HFFc6 (cell line): ENCODE results near the gene CD163L1. TPM values are rescaled to one million over a fixed set of nuclear protein-coding genes. Genes with fewer than 3 reads are reported as not detected.

ENCODE experiments used
- DNase-seq: peaks from one replicate; pipeline ENCODE4 v3.0.0-alpha.2; 2018
- H3K27ac Mint-ChIP-seq: 2 replicates; pipeline ENCODE4 v1.8.0; 2020; ENCODE audit warnings: mild to moderate bottlenecking, mixed read lengths
- H3K27me3 Mint-ChIP-seq: 2 replicates; pipeline ENCODE4 v1.8.0; 2021; ENCODE audit warnings: mild to moderate bottlenecking, moderate library complexity, mixed read lengths; ENCODE audit not compliant: insufficient read depth
- H3K36me3 Mint-ChIP-seq: 2 replicates; pipeline ENCODE4 v1.8.0; 2021; ENCODE audit warnings: low read depth, mixed read lengths
- H3K4me1 Mint-ChIP-seq: 2 replicates; pipeline ENCODE4 v1.8.0; 2020; ENCODE audit warnings: low read depth, mixed read lengths
- H3K4me3 Mint-ChIP-seq: 2 replicates; pipeline ENCODE4 v1.8.0; 2020; ENCODE audit warnings: mild to moderate bottlenecking, moderate library complexity, mixed read lengths
- H3K9me3 Mint-ChIP-seq: 2 replicates; pipeline ENCODE4 v1.8.0; 2020; ENCODE audit warnings: mild to moderate bottlenecking, mixed read lengths
- CTCF ChIP-seq: fragments of 200-600 bp; sonication (generic); IDR thresholded peaks from 2 replicates; pipeline ENCODE4 v1.5.0; 2021; ENCODE audit warnings: antibody characterized with exemption, mild to moderate bottlenecking
- total RNA-seq, 6 experiments: library from RNA; stranded (reverse); fragmentation: NEBNext Ultra II Directional; extraction: Animal tissue kit (Norgen Biotek cat#: 25700); gene quantifications; 2 replicates in 1 of 6; 3 replicates in 5 of 6; pipeline ENCODE4 v1.2.3, GENCODE V29; 2021

Gene CD163L1
- total RNA-seq, 6 experiments from 2014 or later: 5.7 to 9.9 (median 7.6) TPM

- TF ChIP-seq CTCF: no peak
- Mint-ChIP-seq H3K4me3 (no peak overlapping the region), H3K27me3 (no peaks in the 10 kb centered on the region), H3K27ac (no peak overlapping the region), H3K36me3 (no peaks in the 10 kb centered on the region), H3K4me1 (no peaks in the 10 kb centered on the region), H3K9me3 (no peaks in the 10 kb centered on the region)
- no peak for DNase-seq
Measured at GRCh38 chr12:7403466-7403865, 40.5 kb downstream of the CD163L1 start.

- no peak for DNase-seq
- H3K27ac Mint-ChIP-seq: no peak overlapping the region
- 0 out of 2 replicates have a peak, but pooled peaks cover under 1% of the 10 kb centered on the region for H3K9me3 Mint-ChIP-seq
- no peak for TF ChIP-seq CTCF
- H3K4me3 Mint-ChIP-seq: no peak overlapping the region
- H3K27me3 Mint-ChIP-seq: no peaks in the 10 kb centered on the region; the same call in none of the 2 replicates
- H3K4me1 Mint-ChIP-seq: peaks cover 9% of the 10 kb centered on the region
- H3K36me3 Mint-ChIP-seq: peaks cover 5% of the 10 kb centered on the region; the same call in 1 of the 2 replicates
Measured at GRCh38 chr12:7399089-7399488, 44.9 kb downstream of the CD163L1 start.

GRCh38 chr12:7396418-7396817 lies 47.5 kb downstream of the CD163L1 start:
- H3K36me3 Mint-ChIP-seq: peaks cover 27% of the 10 kb centered on the region
- H3K27me3 Mint-ChIP-seq: peaks cover 3% of the 10 kb centered on the region
- peaks cover 9% of the 10 kb centered on the region for H3K4me1 Mint-ChIP-seq
- no peak for DNase-seq
- no peak overlapping the region for H3K27ac Mint-ChIP-seq
- no peak overlapping the region for H3K4me3 Mint-ChIP-seq
- TF ChIP-seq CTCF: no peak
- peaks cover 6% of the 10 kb centered on the region; the same call in 1 of the 2 replicates for H3K9me3 Mint-ChIP-seq

- H3K27me3 Mint-ChIP-seq: peaks cover 5% of the 10 kb centered on the region
Measured at GRCh38 chr12:7395950-7396349, 48.0 kb downstream of the CD163L1 start.

GRCh38 chr12:7387289-7387688 lies 56.7 kb downstream of the CD163L1 start:
- peaks cover 5% of the 10 kb centered on the region; the same call in 1 of the 2 replicates for H3K27me3 Mint-ChIP-seq
- H3K4me1 Mint-ChIP-seq: no peaks in the 10 kb centered on the region
- no peak overlapping the region for H3K4me3 Mint-ChIP-seq
- peak; percentile 37 for TF ChIP-seq CTCF
- H3K36me3 Mint-ChIP-seq: peaks cover 5% of the 10 kb centered on the region; the same call in 1 of the 2 replicates
- no peak for DNase-seq
- no peak overlapping the region for H3K27ac Mint-ChIP-seq
- H3K9me3 Mint-ChIP-seq: no peaks in the 10 kb centered on the region

More at GRCh38 chr12:7395950-7396349, 48.0 kb downstream of the CD163L1 start:
- H3K4me1 Mint-ChIP-seq: peaks cover 9% of the 10 kb centered on the region
- H3K9me3 Mint-ChIP-seq: peaks cover 6% of the 10 kb centered on the region; the same call in 1 of the 2 replicates
- peaks cover 27% of the 10 kb centered on the region for H3K36me3 Mint-ChIP-seq
- H3K4me3 Mint-ChIP-seq: no peak overlapping the region
- DNase-seq: peak; percentile 36
- 0 out of 2 replicates have a peak overlapping the region, but pooled peaks have one; percentile 10 for H3K27ac Mint-ChIP-seq
- TF ChIP-seq CTCF: no peak
